C1 segment of cervical spinal cord (tissue), 14 donors: ENCODE results near the gene EPC1.
"Not testable (repeated sequence)": the region's sequence is repeated elsewhere in the genome, so short reads cannot be mapped to it uniquely, and the experiment has no call there.

Experiments used
- DNase-seq, 14 donors: peaks; one replicate each; lab custom pipeline; 2025; lab: John Stamatoyannopoulos, UW

The EPC1 gene

DNA sequence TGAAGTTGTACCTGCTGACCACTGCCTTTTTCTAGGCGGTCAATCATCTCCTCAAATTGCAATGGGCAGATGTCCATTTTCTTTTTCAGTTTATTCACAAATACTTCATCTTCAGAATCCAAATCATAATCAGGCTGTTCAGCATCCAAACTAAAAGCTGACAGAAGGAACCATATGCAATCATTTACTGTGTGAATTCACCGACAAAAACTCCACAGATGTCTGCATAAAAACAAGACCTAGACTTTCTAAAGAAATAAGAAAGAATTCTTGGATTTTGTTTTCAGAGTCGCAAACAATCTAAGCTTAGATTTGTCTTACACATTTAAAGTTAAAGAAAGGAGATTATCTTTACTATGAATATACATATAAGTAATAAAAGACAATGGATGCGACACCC is 53.4 kb downstream of the EPC1 start:
- no peak for DNase-seq

GRCh38 chr10:32279795-32280194 is 67.2 kb downstream of the EPC1 start:
- no peak for DNase-seq

- DNase-seq, result no peak
Observed at GRCh38 chr10:32273336-32273735, 73.6 kb downstream of the EPC1 start.

- DNase-seq, result no peak
Observed at GRCh38 chr10:32271617-32272016, 75.3 kb downstream of the EPC1 start.

GRCh38 chr10:32269343-32270100 is 77.4 kb downstream of the EPC1 start:
- DNase-seq, result no peak

- no peak for DNase-seq
Observed at GRCh38 chr10:32268788-32269187, 78.2 kb downstream of the EPC1 start.

DNA sequence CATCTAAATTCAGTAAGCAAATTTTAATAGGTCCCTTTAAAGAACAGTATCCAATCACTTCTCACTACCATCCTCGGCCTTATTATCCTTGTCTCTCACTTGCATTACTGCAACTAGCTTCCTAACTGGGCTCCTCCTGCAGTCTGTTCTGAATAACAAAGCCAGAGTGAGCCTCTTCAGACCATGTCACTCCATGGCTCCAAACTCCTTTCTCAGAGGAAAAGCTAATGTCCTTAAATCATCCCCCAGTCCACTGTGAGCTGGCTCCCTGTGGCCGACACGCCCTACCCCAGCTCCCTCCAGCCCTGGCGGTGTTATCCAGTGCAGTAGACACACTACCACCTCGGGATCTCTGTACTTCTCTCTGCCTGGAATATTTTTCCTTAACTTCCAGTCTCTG is 80.0 kb downstream of the EPC1 start:
- no peak for DNase-seq

DNA sequence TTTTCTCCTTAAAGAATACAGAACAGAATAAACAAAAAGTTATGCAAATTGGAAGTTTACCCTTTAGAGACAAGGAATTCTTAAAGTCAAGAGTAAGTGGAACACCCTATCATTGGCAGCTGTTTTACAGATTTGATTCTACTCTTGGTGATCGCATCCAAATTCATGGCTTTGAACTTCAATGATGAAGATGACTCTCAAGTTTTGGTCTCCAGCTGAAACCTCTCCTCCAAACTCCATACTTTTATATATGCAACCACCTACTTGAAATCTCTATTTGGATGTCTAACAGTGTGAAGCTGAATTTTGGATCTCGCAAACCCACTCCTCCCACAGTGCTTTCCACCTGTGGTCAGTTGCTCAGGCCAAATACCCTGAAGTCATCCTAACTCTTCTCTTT is 80.4 kb downstream of the EPC1 start:
- no peak for DNase-seq

DNA sequence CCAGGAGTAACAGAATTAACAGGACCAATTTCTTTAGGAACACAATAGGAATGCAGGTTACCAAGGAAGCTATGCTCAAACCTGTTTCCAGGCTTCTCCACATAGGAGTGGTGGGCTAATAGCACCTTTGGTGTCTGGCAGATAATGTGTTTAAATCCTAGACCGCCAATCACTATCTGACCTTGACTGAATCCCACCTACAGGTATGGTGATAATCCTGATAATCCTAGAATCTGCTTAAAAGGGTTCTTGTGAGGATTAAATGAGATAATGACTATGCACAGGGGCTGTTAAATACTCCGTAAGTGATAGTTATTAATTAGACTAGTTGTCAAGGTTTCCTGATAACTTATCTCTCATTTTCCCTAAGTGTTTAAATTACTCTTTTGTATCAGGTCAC is 81.2 kb downstream of the EPC1 start:
- no peak for DNase-seq

DNA sequence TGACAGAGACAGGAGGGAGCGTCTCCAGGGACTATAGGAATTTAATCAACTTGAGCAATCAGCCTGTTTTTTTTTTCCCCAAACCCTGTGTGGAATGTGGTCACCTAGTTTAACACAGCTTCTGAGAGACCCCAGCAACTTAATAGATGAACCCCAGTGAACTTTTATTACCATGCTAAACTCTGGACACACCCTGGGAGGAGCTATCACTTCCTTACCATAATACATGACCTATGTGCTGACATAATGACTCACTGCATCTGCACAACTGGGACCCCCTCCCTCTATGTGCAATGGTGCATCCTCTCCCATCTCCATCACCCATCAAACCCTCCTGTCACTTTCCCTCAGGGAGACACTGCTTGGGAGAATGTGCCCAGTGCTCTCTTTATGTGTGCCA is 83.7 kb downstream of the EPC1 start:
- no peak for DNase-seq

GRCh38 chr10:32259551-32259950 is 87.4 kb downstream of the EPC1 start:
- no peak for DNase-seq

DNA sequence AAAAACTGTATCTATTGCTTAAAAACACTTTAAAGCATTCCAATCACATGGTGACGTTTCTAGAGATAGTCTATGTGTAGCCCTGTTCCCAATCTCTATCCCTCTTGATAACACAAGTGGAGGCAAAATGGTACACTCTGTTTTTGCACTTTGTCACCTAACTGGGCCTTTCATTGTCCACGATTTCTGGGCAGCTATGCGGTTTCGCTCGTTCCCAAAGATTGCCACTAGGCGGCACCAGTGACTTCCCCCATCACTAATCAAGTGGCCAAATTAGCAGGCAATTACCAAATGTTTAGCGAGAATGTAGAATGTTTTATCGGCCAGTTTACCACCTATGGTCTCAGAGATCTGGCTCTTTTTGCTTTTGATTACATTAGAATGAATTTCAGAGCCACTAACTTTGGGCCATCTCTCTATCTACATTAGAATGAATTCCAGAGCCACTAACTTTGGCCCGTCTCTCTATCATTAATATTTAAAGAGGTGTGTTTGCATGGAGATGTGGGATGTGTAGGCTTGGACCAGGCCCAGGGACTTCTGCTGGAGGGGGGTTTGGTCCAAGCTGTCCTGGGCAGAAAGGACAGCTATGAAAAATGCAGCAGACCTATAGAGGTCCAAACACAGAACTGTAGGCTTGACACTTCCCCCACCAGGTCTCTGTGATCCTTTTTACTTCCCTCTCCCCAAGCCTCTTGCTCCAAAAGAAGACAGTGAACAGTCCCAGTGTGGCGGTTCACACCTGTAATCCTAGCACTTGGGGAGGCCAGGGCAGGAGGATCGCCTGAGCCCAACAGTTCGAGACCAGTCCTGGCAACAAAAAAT is 90.1 kb downstream of the EPC1 start:
- DNase-seq, result peak in 11 of 14 donors; percentile 17 to 63 (median 35)

DNA sequence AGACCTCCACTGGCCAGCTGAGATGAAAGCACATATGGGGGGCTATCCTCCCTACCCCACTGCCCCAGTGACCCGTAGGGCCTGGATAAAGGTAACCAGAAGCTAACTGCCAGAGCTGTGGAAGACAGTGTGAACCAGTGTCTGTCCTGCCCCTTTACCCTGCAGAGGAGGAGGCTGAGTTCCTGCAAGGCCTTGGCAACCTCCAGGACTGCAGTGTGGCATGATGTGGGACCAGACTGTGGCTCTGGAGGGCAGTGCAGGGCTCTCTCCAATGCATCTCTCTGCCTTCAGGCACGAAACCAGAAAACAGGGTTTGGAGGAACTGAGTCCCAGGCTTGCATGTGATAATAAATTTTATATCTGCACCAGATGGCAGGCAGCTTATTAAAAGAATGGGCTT is 93.1 kb downstream of the EPC1 start:
- DNase-seq, result no peak

- DNase-seq, result no peak
Observed at GRCh38 chr10:32253276-32253675, 93.7 kb downstream of the EPC1 start.

DNA sequence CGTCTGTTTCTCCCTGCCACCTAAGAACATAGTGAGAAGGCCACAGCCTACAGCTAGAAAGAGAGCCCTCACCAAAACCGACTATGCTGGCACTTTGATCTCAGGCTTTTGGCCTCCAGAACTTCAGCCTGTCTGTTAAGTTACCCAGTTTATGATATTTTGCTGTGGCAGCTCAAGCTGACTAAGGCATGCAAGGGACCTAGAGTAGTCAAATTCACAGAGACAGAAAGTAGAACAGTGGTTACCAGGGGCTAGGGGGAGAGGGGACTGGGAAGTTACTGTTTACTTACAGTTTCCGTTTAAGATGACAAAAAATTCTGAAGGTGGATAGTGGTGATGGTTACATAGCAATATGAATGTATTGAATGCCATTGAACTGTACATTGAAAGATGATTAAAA is 96.5 kb downstream of the EPC1 start:
- not testable (repeated sequence) for DNase-seq

DNA sequence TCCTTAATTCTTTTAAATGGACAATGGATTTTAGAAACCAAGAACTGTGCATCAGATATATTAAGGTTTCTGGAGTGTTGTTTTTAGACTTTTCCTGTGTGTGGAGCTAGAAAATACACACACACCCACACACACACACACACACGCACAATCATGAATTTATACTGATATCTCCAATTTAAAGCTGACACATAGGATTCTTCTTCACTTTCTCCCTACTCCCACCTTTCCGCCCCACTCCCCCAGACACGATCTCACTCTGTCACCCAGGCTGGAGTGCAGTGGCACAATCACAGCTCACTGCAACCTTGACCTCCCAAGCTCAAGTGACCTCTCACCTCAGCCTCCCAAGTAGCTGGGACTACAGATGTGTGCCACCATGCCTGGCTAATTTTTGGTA is 100.3 kb downstream of the EPC1 start:
- DNase-seq, result no peak

GRCh38 chr10:32245760-32246159 is 101.2 kb downstream of the EPC1 start:
- no peak for DNase-seq

DNA sequence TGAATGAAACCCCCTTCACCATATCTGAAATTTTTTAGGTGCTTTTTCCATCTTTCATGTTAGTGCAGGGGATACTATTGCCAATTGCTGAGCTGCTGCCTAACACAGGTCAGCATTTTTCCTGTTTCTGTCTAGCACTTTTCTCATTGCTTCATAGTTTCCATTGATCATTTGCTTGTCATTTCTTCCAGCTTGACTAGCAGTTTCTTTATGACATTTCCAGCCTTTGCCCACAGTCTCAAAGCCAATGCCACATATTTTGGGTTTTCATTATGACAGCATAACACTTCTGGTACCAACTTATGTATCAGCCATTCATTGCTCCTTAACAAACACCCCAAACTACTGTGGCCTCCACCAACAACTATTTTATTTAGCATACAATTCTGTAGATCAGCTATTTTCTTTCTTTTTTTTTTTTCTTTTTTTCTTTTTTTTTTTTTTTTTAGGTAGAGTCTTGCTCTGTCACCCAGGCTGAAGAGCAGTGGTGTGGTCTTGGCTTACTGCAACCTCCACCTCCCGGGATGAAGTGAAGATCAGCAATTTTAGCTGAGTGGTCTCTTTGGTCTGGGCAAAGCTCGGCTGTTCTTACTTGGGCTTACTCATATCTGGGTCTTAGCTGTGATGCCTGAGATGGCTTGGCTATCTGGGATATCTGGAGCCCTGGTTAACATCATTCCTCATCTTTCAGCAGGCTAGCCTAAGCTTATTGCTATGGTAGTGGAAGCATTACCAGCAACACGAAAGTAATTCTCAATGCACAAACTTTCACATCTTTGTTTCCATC is 102.3 kb downstream of the EPC1 start:
- DNase-seq, result no peak

- DNase-seq, result no peak
Observed at GRCh38 chr10:32244011-32244410, 102.9 kb downstream of the EPC1 start.

GRCh38 chr10:32241946-32242345 is 105.0 kb downstream of the EPC1 start:
- no peak for DNase-seq

DNA sequence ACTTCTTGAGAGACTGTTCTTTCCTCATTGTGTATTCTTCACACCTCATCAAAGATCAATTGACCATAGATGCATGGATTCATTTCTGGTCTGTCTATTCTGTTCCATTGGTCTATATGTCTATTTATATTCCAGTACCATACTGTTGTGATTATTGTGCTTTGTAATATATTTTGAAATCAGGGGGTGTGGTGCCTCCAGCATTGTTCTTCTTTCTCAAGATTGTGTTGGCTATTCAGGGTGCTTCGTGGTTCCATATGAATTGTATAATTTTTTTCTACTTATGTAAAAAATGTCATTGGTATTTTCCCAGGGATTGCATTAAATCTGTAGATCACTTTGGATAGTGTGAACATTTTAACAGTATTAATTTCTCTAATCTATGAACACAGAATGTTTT is 106.5 kb downstream of the EPC1 start:
- DNase-seq, result no peak

DNA sequence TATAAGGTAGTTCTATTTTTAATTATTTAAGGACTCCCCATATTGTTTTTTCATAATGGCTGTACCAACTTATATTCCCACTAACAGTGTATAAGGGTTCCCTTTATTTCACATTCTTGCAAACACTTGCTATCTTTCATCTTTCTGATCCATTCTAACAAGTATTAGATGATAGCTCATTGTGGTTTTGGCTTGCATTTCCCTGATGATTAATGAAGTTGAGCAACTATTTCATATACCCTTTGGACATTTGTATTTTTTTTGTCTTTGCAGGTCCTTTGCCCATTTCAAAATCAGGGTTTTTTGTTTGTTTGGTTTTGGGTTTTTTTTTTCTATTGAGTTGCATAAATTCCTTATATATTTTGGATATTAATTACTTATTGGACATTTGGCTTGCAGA is 107.2 kb downstream of the EPC1 start:
- DNase-seq, result no peak
